Measurements from ENCODE around the gene STPG1.

STPG1 gene

GRCh38 chr1:24341260-24341659 lies 72.3 kb downstream of the STPG1 start:
- DNase-seq (ENCODE audit: low read depth), result no peak

- no peak for DNase-seq (ENCODE audit: low read depth)
These were observed 72.8 kb downstream of the STPG1 start for GRCh38 chr1:24340770-24341169.

GRCh38 chr1:24339996-24340395 lies 73.6 kb downstream of the STPG1 start:
- DNase-seq (ENCODE audit: low read depth), result no peak

- no peak for DNase-seq (ENCODE audit: low read depth)
These were observed 75.1 kb downstream of the STPG1 start for GRCh38 chr1:24338447-24338846.

- DNase-seq (ENCODE audit: low read depth), result no peak
These were observed 76.1 kb downstream of the STPG1 start for GRCh38 chr1:24337455-24337854.

GRCh38 chr1:24336075-24336474 lies 77.5 kb downstream of the STPG1 start:
- no peak for DNase-seq (ENCODE audit: low read depth)

GRCh38 chr1:24331961-24332673 lies 81.5 kb downstream of the STPG1 start:
- no peak for DNase-seq (ENCODE audit: low read depth)

- peak; percentile 14 for DNase-seq (ENCODE audit: low read depth)
These were observed 83.6 kb downstream of the STPG1 start for GRCh38 chr1:24329797-24330543.

GRCh38 chr1:24329331-24329730 lies 84.3 kb downstream of the STPG1 start:
- DNase-seq (ENCODE audit: low read depth), result no peak

- DNase-seq (ENCODE audit: low read depth), result no peak
These were observed 85.7 kb downstream of the STPG1 start for GRCh38 chr1:24327891-24328290.

GRCh38 chr1:24327486-24327885 lies 86.1 kb downstream of the STPG1 start:
- no peak for DNase-seq (ENCODE audit: low read depth)

GRCh38 chr1:24325587-24326449 lies 87.8 kb downstream of the STPG1 start:
- DNase-seq (ENCODE audit: low read depth), result no peak

GRCh38 chr1:24324903-24325302 lies 88.7 kb downstream of the STPG1 start:
- no peak for DNase-seq (ENCODE audit: low read depth)

- no peak for DNase-seq (ENCODE audit: low read depth)
These were observed 90.3 kb downstream of the STPG1 start for GRCh38 chr1:24323281-24323680.

- no peak for DNase-seq (ENCODE audit: low read depth)
These were observed 91.0 kb downstream of the STPG1 start for GRCh38 chr1:24322470-24323177.

GRCh38 chr1:24321697-24322469 lies 91.7 kb downstream of the STPG1 start:
- peak; percentile 40 for DNase-seq (ENCODE audit: low read depth)

- DNase-seq (ENCODE audit: low read depth), result no peak
These were observed 92.5 kb downstream of the STPG1 start for GRCh38 chr1:24321126-24321525.

- DNase-seq (ENCODE audit: low read depth), result no peak
These were observed 93.6 kb downstream of the STPG1 start for GRCh38 chr1:24319962-24320361.

GRCh38 chr1:24319312-24319863 lies 94.2 kb downstream of the STPG1 start, which contains the start of gene GRHL3:
Gene GRHL3 (plus strand): TSS chr1:24319357. CDS start chr1:24319552, 195 bp downstream.
- no peak for DNase-seq (ENCODE audit: low read depth)

GRCh38 chr1:24318615-24319311 lies 94.8 kb downstream of the STPG1 start:
- DNase-seq (ENCODE audit: low read depth), result no peak
